HG03039 (cell line): ENCODE data around the gene CDKAL1.

Source experiments
- ATAC-seq: cut with Tn5 transposase; IDR thresholded peaks from one replicate; pipeline ENCODE4 v1.9.1; 2021; ENCODE audit warnings: mild to moderate bottlenecking, moderate library complexity; ENCODE audit not compliant: unreplicated experiment

CDKAL1 gene

GRCh38 chr6:20789162-20789561 lies 254.9 kb downstream of the CDKAL1 start:
- no peak for ATAC-seq

GRCh38 chr6:20790032-20790791 lies 256.0 kb downstream of the CDKAL1 start:
- no peak for ATAC-seq

GRCh38 chr6:20791074-20791473 lies 256.8 kb downstream of the CDKAL1 start:
- ATAC-seq, result no peak

GRCh38 chr6:20791944-20792343 lies 257.7 kb downstream of the CDKAL1 start:
- no peak for ATAC-seq

GRCh38 chr6:20793174-20793573 lies 258.9 kb downstream of the CDKAL1 start:
- ATAC-seq, result no peak

GRCh38 chr6:20797597-20797996 lies 263.3 kb downstream of the CDKAL1 start:
- ATAC-seq, result no peak

GRCh38 chr6:20800229-20800628 lies 266.0 kb downstream of the CDKAL1 start:
- ATAC-seq, result no peak

GRCh38 chr6:20800653-20801052 lies 266.4 kb downstream of the CDKAL1 start:
- ATAC-seq, result no peak

- ATAC-seq, result no peak
Observed at GRCh38 chr6:20801595-20801994, 267.3 kb downstream of the CDKAL1 start.

- ATAC-seq, result no peak
Observed at GRCh38 chr6:20802596-20802995, 268.3 kb downstream of the CDKAL1 start.

GRCh38 chr6:20805021-20805420 lies 270.8 kb downstream of the CDKAL1 start:
- no peak for ATAC-seq

GRCh38 chr6:20806669-20807068 lies 272.4 kb downstream of the CDKAL1 start:
- no peak for ATAC-seq

GRCh38 chr6:20808439-20808838 lies 274.2 kb downstream of the CDKAL1 start:
- no peak for ATAC-seq

- no peak for ATAC-seq
Observed at GRCh38 chr6:20808924-20809323, 274.7 kb downstream of the CDKAL1 start.

GRCh38 chr6:20810727-20811108 lies 276.5 kb downstream of the CDKAL1 start:
- no peak for ATAC-seq

- no peak for ATAC-seq
Observed at GRCh38 chr6:20811109-20811761, 277.0 kb downstream of the CDKAL1 start.

GRCh38 chr6:20812776-20813175 lies 278.5 kb downstream of the CDKAL1 start:
- no peak for ATAC-seq

GRCh38 chr6:20814494-20814893 lies 280.2 kb downstream of the CDKAL1 start:
- no peak for ATAC-seq

- no peak for ATAC-seq
Observed at GRCh38 chr6:20816126-20816525, 281.9 kb downstream of the CDKAL1 start.

- ATAC-seq, result no peak
Observed at GRCh38 chr6:20817806-20818320, 283.6 kb downstream of the CDKAL1 start.

- ATAC-seq, result no peak
Observed at GRCh38 chr6:20819774-20820400, 285.6 kb downstream of the CDKAL1 start.

GRCh38 chr6:20826378-20826777 lies 292.1 kb downstream of the CDKAL1 start:
- no peak for ATAC-seq
